ENCODE measurements around the gene LILRA1.
"Not testable (repeated sequence)": the region's sequence is repeated elsewhere in the genome, so short reads cannot be mapped to it uniquely, and the experiment has no call there.

The LILRA1 gene

GRCh38 chr19:54593445-54593844, at the start of gene LILRA1:
Gene LILRA1 (plus strand): TSS chr19:54593632. CDS start chr19:54594245, 613 bp downstream.
- H3K36me3 ChIP-seq (ENCODE audit: insufficient read depth, low read length); H3K9ac ChIP-seq (ENCODE audit: low read depth, low read length); H3K4me1 ChIP-seq (ENCODE audit: insufficient read depth, low read length); H3K9me3 ChIP-seq (ENCODE audit: control insufficient read depth, insufficient read depth, low read length): not testable (repeated sequence)

GRCh38 chr19:54548806-54549205, 44.6 kb upstream of the LILRA1 start:
- no peak overlapping the region for H3K9ac ChIP-seq (ENCODE audit: low read depth, low read length)
- no peaks in the 10 kb centered on the region for H3K4me1 ChIP-seq (ENCODE audit: insufficient read depth, low read length)
- no peaks in the 10 kb centered on the region for H3K9me3 ChIP-seq (ENCODE audit: control insufficient read depth, insufficient read depth, low read length)
- no peaks in the 10 kb centered on the region for H3K36me3 ChIP-seq (ENCODE audit: insufficient read depth, low read length)

- no peaks in the 10 kb centered on the region for H3K9me3 ChIP-seq (ENCODE audit: control insufficient read depth, insufficient read depth, low read length)
- no peak overlapping the region for H3K9ac ChIP-seq (ENCODE audit: low read depth, low read length)
- no peaks in the 10 kb centered on the region for H3K4me1 ChIP-seq (ENCODE audit: insufficient read depth, low read length)
- no peaks in the 10 kb centered on the region for H3K36me3 ChIP-seq (ENCODE audit: insufficient read depth, low read length)
These were observed 44.2 kb upstream of the LILRA1 start for GRCh38 chr19:54549224-54549623.

GRCh38 chr19:54551293-54551692, 42.1 kb upstream of the LILRA1 start:
- Histone ChIP-seq H3K9ac (ENCODE audit: low read depth, low read length) (no peak overlapping the region), H3K4me1 (ENCODE audit: insufficient read depth, low read length) (no peaks in the 10 kb centered on the region), H3K9me3 (ENCODE audit: control insufficient read depth, insufficient read depth, low read length) (no peaks in the 10 kb centered on the region), H3K36me3 (ENCODE audit: insufficient read depth, low read length) (no peaks in the 10 kb centered on the region)

GRCh38 chr19:54551950-54552912, 41.2 kb upstream of the LILRA1 start:
- Histone ChIP-seq H3K4me1 (ENCODE audit: insufficient read depth, low read length) (no peaks in the 10 kb centered on the region), H3K9me3 (ENCODE audit: control insufficient read depth, insufficient read depth, low read length) (no peaks in the 10 kb centered on the region), H3K36me3 (ENCODE audit: insufficient read depth, low read length) (no peaks in the 10 kb centered on the region), H3K9ac (ENCODE audit: low read depth, low read length) (no peak overlapping the region)

GRCh38 chr19:54552913-54553310, 40.5 kb upstream of the LILRA1 start:
- Histone ChIP-seq H3K9ac (ENCODE audit: low read depth, low read length) (no peak overlapping the region), H3K9me3 (ENCODE audit: control insufficient read depth, insufficient read depth, low read length) (no peaks in the 10 kb centered on the region), H3K36me3 (ENCODE audit: insufficient read depth, low read length) (no peaks in the 10 kb centered on the region), H3K4me1 (ENCODE audit: insufficient read depth, low read length) (no peaks in the 10 kb centered on the region)

GRCh38 chr19:54554006-54554405, 39.4 kb upstream of the LILRA1 start:
- Histone ChIP-seq H3K9me3 (ENCODE audit: control insufficient read depth, insufficient read depth, low read length) (no peaks in the 10 kb centered on the region), H3K36me3 (ENCODE audit: insufficient read depth, low read length) (no peaks in the 10 kb centered on the region), H3K4me1 (ENCODE audit: insufficient read depth, low read length) (no peaks in the 10 kb centered on the region), H3K9ac (ENCODE audit: low read depth, low read length) (no peak overlapping the region)

- H3K36me3 ChIP-seq (ENCODE audit: insufficient read depth, low read length) = no peaks in the 10 kb centered on the region
- no peaks in the 10 kb centered on the region for H3K9me3 ChIP-seq (ENCODE audit: control insufficient read depth, insufficient read depth, low read length)
- no peaks in the 10 kb centered on the region for H3K4me1 ChIP-seq (ENCODE audit: insufficient read depth, low read length)
- H3K9ac ChIP-seq (ENCODE audit: low read depth, low read length) = no peak overlapping the region
These were observed 38.5 kb upstream of the LILRA1 start for GRCh38 chr19:54554896-54555295.

GRCh38 chr19:54556194-54556593, 37.2 kb upstream of the LILRA1 start:
- no peaks in the 10 kb centered on the region for H3K9me3 ChIP-seq (ENCODE audit: control insufficient read depth, insufficient read depth, low read length)
- no peak overlapping the region for H3K9ac ChIP-seq (ENCODE audit: low read depth, low read length)
- no peaks in the 10 kb centered on the region for H3K4me1 ChIP-seq (ENCODE audit: insufficient read depth, low read length)
- H3K36me3 ChIP-seq (ENCODE audit: insufficient read depth, low read length) = no peaks in the 10 kb centered on the region

GRCh38 chr19:54558339-54558738, 35.1 kb upstream of the LILRA1 start:
- Histone ChIP-seq H3K9me3 (ENCODE audit: control insufficient read depth, insufficient read depth, low read length) (no peaks in the 10 kb centered on the region), H3K4me1 (ENCODE audit: insufficient read depth, low read length) (no peaks in the 10 kb centered on the region)

GRCh38 chr19:54560881-54561385, 32.5 kb upstream of the LILRA1 start:
- no peak overlapping the region for H3K9ac ChIP-seq (ENCODE audit: low read depth, low read length)
- H3K9me3 ChIP-seq (ENCODE audit: control insufficient read depth, insufficient read depth, low read length) = no peaks in the 10 kb centered on the region
- H3K36me3 ChIP-seq (ENCODE audit: insufficient read depth, low read length) = no peaks in the 10 kb centered on the region
- H3K4me1 ChIP-seq (ENCODE audit: insufficient read depth, low read length) = no peaks in the 10 kb centered on the region

More at GRCh38 chr19:54558339-54558738, 35.1 kb upstream of the LILRA1 start:
- Histone ChIP-seq H3K9ac (ENCODE audit: low read depth, low read length) (no peak overlapping the region), H3K36me3 (ENCODE audit: insufficient read depth, low read length) (no peaks in the 10 kb centered on the region)

GRCh38 chr19:54561840-54562239, 31.6 kb upstream of the LILRA1 start:
- Histone ChIP-seq H3K9ac (ENCODE audit: low read depth, low read length) (no peak overlapping the region), H3K36me3 (ENCODE audit: insufficient read depth, low read length) (no peaks in the 10 kb centered on the region), H3K4me1 (ENCODE audit: insufficient read depth, low read length) (no peaks in the 10 kb centered on the region), H3K9me3 (ENCODE audit: control insufficient read depth, insufficient read depth, low read length) (no peaks in the 10 kb centered on the region)

GRCh38 chr19:54563206-54563605, 30.2 kb upstream of the LILRA1 start:
- H3K9me3 ChIP-seq (ENCODE audit: control insufficient read depth, insufficient read depth, low read length); H3K4me1 ChIP-seq (ENCODE audit: insufficient read depth, low read length); H3K36me3 ChIP-seq (ENCODE audit: insufficient read depth, low read length); H3K9ac ChIP-seq (ENCODE audit: low read depth, low read length): not testable (repeated sequence)

- Histone ChIP-seq H3K9ac (ENCODE audit: low read depth, low read length) (no peak overlapping the region), H3K9me3 (ENCODE audit: control insufficient read depth, insufficient read depth, low read length) (no peaks in the 10 kb centered on the region), H3K4me1 (ENCODE audit: insufficient read depth, low read length) (no peaks in the 10 kb centered on the region), H3K36me3 (ENCODE audit: insufficient read depth, low read length) (no peaks in the 10 kb centered on the region)
These were observed 23.1 kb upstream of the LILRA1 start for GRCh38 chr19:54570316-54570715.

Data from ES-I3 (cell line).